Smooth muscle cell (in vitro differentiated cells): Measurements from ENCODE around the gene ABLIM3. TPM values are rescaled to one million over a fixed set of nuclear protein-coding genes. Genes with fewer than 3 reads are reported as not detected.

ENCODE experiments used
- DNase-seq: peaks from one replicate; lab custom pipeline; 2025; ENCODE audit not compliant: unreplicated experiment; lab: John Stamatoyannopoulos, UW
- H2AFZ ChIP-seq: fragments of 200-600 bp; sonication (generic); 2 replicates; pipeline ENCODE4 v1.6.0; 2016; ENCODE audit warnings: antibody characterized with exemption, low read depth, mild to moderate bottlenecking
- H3F3A ChIP-seq: fragments of 200-600 bp; sonication (generic); 2 replicates; pipeline ENCODE4 v1.6.0; 2017; ENCODE audit warnings: antibody characterized with exemption, low read depth
- H3K27ac ChIP-seq: fragments of 200-600 bp; sonication (generic); 2 replicates; pipeline ENCODE4 v1.5.1; 2016; ENCODE audit warnings: low read depth, mild to moderate bottlenecking
- H3K27me3 ChIP-seq: fragments of 200-600 bp; sonication (generic); 2 replicates; pipeline ENCODE4 v1.6.1; 2016; ENCODE audit warnings: low read depth, mild to moderate bottlenecking
- H3K36me3 ChIP-seq: fragments of 200-600 bp; sonication (generic); 2 replicates; pipeline ENCODE4 v1.5.1; 2016; ENCODE audit warnings: low read depth
- H3K4me1 ChIP-seq: fragments of 200-600 bp; sonication (generic); 2 replicates; pipeline ENCODE4 v1.5.1; 2016; ENCODE audit warnings: low read depth
- H3K4me2 ChIP-seq: fragments of 200-600 bp; sonication (generic); 2 replicates; pipeline ENCODE4 v1.6.0; 2016; ENCODE audit warnings: mild to moderate bottlenecking
- H3K4me3 ChIP-seq: fragments of 200-600 bp; sonication (generic); 2 replicates; pipeline ENCODE4 v1.5.1; 2016; ENCODE audit warnings: mild to moderate bottlenecking
- H3K79me2 ChIP-seq: fragments of 200-600 bp; sonication (generic); 2 replicates; pipeline ENCODE4 v1.6.0; 2016; ENCODE audit warnings: low read depth, mild to moderate bottlenecking
- H3K9ac ChIP-seq: fragments of 200-600 bp; sonication (generic); 2 replicates; pipeline ENCODE4 v1.6.0; 2016; ENCODE audit warnings: low read depth
- H3K9me3 ChIP-seq: fragments of 200-600 bp; sonication (generic); replicated peaks from 2 replicates; pipeline ENCODE4 v1.5.1; 2016; ENCODE audit warnings: low read depth
- H4K20me1 ChIP-seq: fragments of 200-600 bp; sonication (generic); 2 replicates; pipeline ENCODE4 v1.6.0; 2016; ENCODE audit warnings: low read depth
- CTCF ChIP-seq: fragments of 200-600 bp; sonication (generic); IDR thresholded peaks from 2 replicates; pipeline ENCODE4 v1.5.1; 2017; ENCODE audit warnings: borderline replicate concordance, mild to moderate bottlenecking, antibody characterized with exemption; ENCODE audit not compliant: insufficient read depth, poor library complexity, severe bottlenecking
- WGBS: methylation state at CpG from one replicate; pipeline ENCODE4 v1.1.7; 2016; ENCODE audit warnings: low lambda C conversion rate; 5-methylcytosine and 5-hydroxymethylcytosine counted together
- polyA plus RNA-seq: library from polyadenylated mRNA; unstranded; fragments of >200 nt; fragmentation: Nextera tagmentation; extraction: Ambion mirVana; gene quantifications from 2 replicates; pipeline ENCODE4 v1.2.1, GENCODE V29; 2016
- total RNA-seq: library from RNA; depleted of rRNA; stranded (reverse); fragments of >200 nt; gene quantifications from 2 replicates; pipeline ENCODE4 v1.2.3, GENCODE V29; 2014

The ABLIM3 gene
- total and polyA plus RNA-seq, 2 experiments from 2014 or later = 2.6 to 6.8 TPM

- no peaks in the 10 kb centered on the region for H3K4me1 ChIP-seq
- 75% methylated on average over 3 of the region's 3 CpGs for WGBS
- no peak overlapping the region for H3K4me2 ChIP-seq
- no peak overlapping the region for H3K4me3 ChIP-seq
- no peaks in the 10 kb centered on the region for H3K79me2 ChIP-seq
- no peaks in the 10 kb centered on the region for H3K36me3 ChIP-seq
- H3K27ac ChIP-seq = no peak overlapping the region
- H3K9me3 ChIP-seq = no peaks in the 10 kb centered on the region
- DNase-seq = no peak
- no peaks in the 10 kb centered on the region for H3K27me3 ChIP-seq
- no peak overlapping the region for H2AFZ ChIP-seq
- no peaks in the 10 kb centered on the region for H3F3A ChIP-seq
- no peak for TF ChIP-seq CTCF
- no peak overlapping the region for H3K9ac ChIP-seq
- H4K20me1 ChIP-seq = no peaks in the 10 kb centered on the region
Measured at GRCh38 chr5:149170299-149170698, 29.0 kb downstream of the ABLIM3 start.

- no peak overlapping the region for H3K9ac ChIP-seq
- H3K27ac ChIP-seq = peak overlapping the region; percentile 61
- H3F3A ChIP-seq = no peaks in the 10 kb centered on the region
- H4K20me1 ChIP-seq = no peaks in the 10 kb centered on the region
- H2AFZ ChIP-seq = no peak overlapping the region
- DNase-seq = no peak
- H3K27me3 ChIP-seq = no peaks in the 10 kb centered on the region
- 69% methylated on average over 4 of the region's 4 CpGs for WGBS
- TF ChIP-seq CTCF = no peak
- no peaks in the 10 kb centered on the region for H3K9me3 ChIP-seq
- no peaks in the 10 kb centered on the region for H3K79me2 ChIP-seq
- H3K4me2 ChIP-seq = no peak overlapping the region
- no peaks in the 10 kb centered on the region for H3K4me1 ChIP-seq
- H3K36me3 ChIP-seq = no peaks in the 10 kb centered on the region
- H3K4me3 ChIP-seq = no peak overlapping the region
Measured at GRCh38 chr5:149172261-149172660, 31.0 kb downstream of the ABLIM3 start.

- Histone ChIP-seq H3K27me3 (no peaks in the 10 kb centered on the region), H4K20me1 (no peaks in the 10 kb centered on the region), H3K27ac (peak overlapping the region; percentile 61), H3K4me3 (no peak overlapping the region), H2AFZ (no peak overlapping the region), H3F3A (no peaks in the 10 kb centered on the region), H3K4me2 (no peak overlapping the region), H3K4me1 (no peaks in the 10 kb centered on the region), H3K9me3 (no peaks in the 10 kb centered on the region), H3K36me3 (no peaks in the 10 kb centered on the region), H3K9ac (peak overlapping the region; percentile 39), H3K79me2 (no peaks in the 10 kb centered on the region)
- no peak for DNase-seq
- TF ChIP-seq CTCF = no peak
- 91% methylated on average over 6 of the region's 6 CpGs for WGBS
Measured at GRCh38 chr5:149172709-149173505, 31.6 kb downstream of the ABLIM3 start.

- Histone ChIP-seq H3K27me3 (peaks cover 14% of the 10 kb centered on the region), H3K4me2 (no peak overlapping the region), H4K20me1 (no peaks in the 10 kb centered on the region), H3F3A (no peaks in the 10 kb centered on the region), H3K4me1 (no peaks in the 10 kb centered on the region), H3K79me2 (no peaks in the 10 kb centered on the region), H3K4me3 (no peak overlapping the region), H2AFZ (no peak overlapping the region), H3K36me3 (no peaks in the 10 kb centered on the region), H3K9ac (peak overlapping the region; percentile 60), H3K9me3 (no peaks in the 10 kb centered on the region), H3K27ac (peak overlapping the region; percentile 79)
- TF ChIP-seq CTCF = no peak
- DNase-seq = no peak
- 96% methylated on average over 3 of the region's 3 CpGs for WGBS
Measured at GRCh38 chr5:149174847-149175234, 33.5 kb downstream of the ABLIM3 start.
